HepG2 (cell line): ENCODE measurements around the gene SNX11. TPM values are rescaled to one million over a fixed set of nuclear protein-coding genes. Genes with fewer than 3 reads are reported as not detected.

Source experiments
- AKAP8 ChIP-seq: sonication (generic); formaldehyde crosslinking; IDR thresholded peaks from 2 replicates; pipeline ENCODE4 v1.5.1; 2020; ENCODE audit warnings: mild to moderate bottlenecking, missing genetic modification reagents
- ARNTL ChIP-seq: sonication (generic); formaldehyde crosslinking; IDR thresholded peaks from 2 replicates; pipeline ENCODE4 v1.4.0; 2020; ENCODE audit warnings: mild to moderate bottlenecking, missing genetic modification reagents
- ASH2L ChIP-seq: fragments of 300-600, 200-600 bp; sonication (generic); IDR thresholded peaks from 2 replicates; pipeline ENCODE4 v1.7.0; 2017; ENCODE audit warnings: low read depth, mild to moderate bottlenecking, moderate library complexity, mixed read lengths, low read length; ENCODE audit not compliant: insufficient read length
- BHLHE40 ChIP-seq: IDR thresholded peaks from 2 replicates; pipeline ENCODE4 v1.6.1; 2011; ENCODE audit warnings: low read length, improper control_type of control experiment
- CBX5 ChIP-seq: sonication (generic); formaldehyde crosslinking; IDR thresholded peaks from 2 replicates; pipeline ENCODE4 v1.4.0; 2020; ENCODE audit warnings: missing genetic modification reagents, borderline replicate concordance
- FOXK2 ChIP-seq: fragments of 450-650 bp; IDR thresholded peaks from 2 replicates; pipeline ENCODE4 v1.6.1; 2016
- FOXP1 ChIP-seq, 2 experiments: fragments of 450-650 bp in 1 of 2; IDR thresholded peaks; 2 replicates each; pipeline ENCODE4 v1.6.1; 2017 to 2018; ENCODE audit warnings: antibody characterized with exemption in 1 of 2
- HNF4A ChIP-seq: sonication (generic); formaldehyde crosslinking; IDR thresholded peaks from 2 replicates; pipeline ENCODE4 v1.4.0; 2020; ENCODE audit warnings: missing genetic modification reagents
- NCOR1 ChIP-seq: fragments of 200-600 bp; sonication (generic); IDR thresholded peaks from 2 replicates; pipeline ENCODE4 v1.7.0; 2017; ENCODE audit warnings: antibody characterized with exemption, low read length, borderline replicate concordance
- SAP130 ChIP-seq: IDR thresholded peaks from 2 replicates; pipeline ENCODE4 v1.6.1; 2016; ENCODE audit warnings: low read depth
- SKI ChIP-seq: fragments of 450-650 bp; IDR thresholded peaks from one replicate; pipeline ENCODE4 v1.6.1; 2018; ENCODE audit warnings: mild to moderate bottlenecking; ENCODE audit not compliant: partially characterized antibody
- SMC3 ChIP-seq: IDR thresholded peaks from 2 replicates; pipeline ENCODE4 v1.6.1; 2011; ENCODE audit warnings: low read length, improper control_type of control experiment
- SOX6 ChIP-seq, 2 experiments: fragments of 450-650 bp in 1 of 2; sonication (generic) in 1 of 2; formaldehyde crosslinking in 1 of 2; IDR thresholded peaks; 2 replicates each; pipeline versions ENCODE4 v1.4.0 to v1.6.1; 2017 to 2020; ENCODE audit warnings: antibody characterized with exemption in 1 of 2, mild to moderate bottlenecking in 1 of 2, missing genetic modification reagents in 1 of 2
- THAP11 ChIP-seq: IDR thresholded peaks from 2 replicates; pipeline ENCODE4 v1.6.1; 2016; ENCODE audit warnings: missing biosample characterization, missing genetic modification reagents
- ZFY ChIP-seq: sonication (generic); formaldehyde crosslinking; IDR thresholded peaks from 2 replicates; pipeline ENCODE4 v1.4.0; 2020; ENCODE audit warnings: missing genetic modification reagents
- ZNF264 ChIP-seq: sonication (generic); formaldehyde crosslinking; IDR thresholded peaks from 2 replicates; pipeline ENCODE4 v1.4.0; 2020; ENCODE audit warnings: missing genetic modification reagents
- ZNF510 ChIP-seq: sonication (generic); formaldehyde crosslinking; IDR thresholded peaks from 2 replicates; pipeline ENCODE4 v1.4.0; 2020; ENCODE audit warnings: low read depth, mild to moderate bottlenecking, missing genetic modification reagents
- ZNF614 ChIP-seq: IDR thresholded peaks from 2 replicates; pipeline ENCODE4 v1.6.1; 2018; ENCODE audit warnings: missing biosample characterization, missing genetic modification reagents, inconsistent platforms, borderline replicate concordance
- ZNF629 ChIP-seq: sonication (generic); formaldehyde crosslinking; conservative IDR thresholded peaks from 2 replicates; pipeline ENCODE4 v1.5.0; 2020; ENCODE audit warnings: missing genetic modification reagents
- ZNF644 ChIP-seq: IDR thresholded peaks from 2 replicates; pipeline ENCODE4 v1.6.1; 2016; ENCODE audit warnings: low read depth
- ZNF749 ChIP-seq: sonication (generic); formaldehyde crosslinking; IDR thresholded peaks from 2 replicates; pipeline ENCODE4 v1.8.0; 2022; ENCODE audit warnings: mild to moderate bottlenecking, missing genetic modification reagents, moderate library complexity, borderline replicate concordance
- polyA plus RNA-seq, 8 experiments: library from polyadenylated mRNA; depleted of rRNA in 3 of 8; stranded (reverse) in 7 of 8; unstranded in 1 of 8; fragments of >200 nt; fragmentation: Illumina TruSeq in 4 of 8; extraction: Trizol in 4 of 8; gene quantifications; 2 replicates each; pipeline versions ENCODE4 v1.2.1 to v1.2.3, GENCODE V29; 2011 to 2016; ENCODE audit warnings: low read depth in 4 of 8, missing spikeins in 1 of 8, mixed read lengths in 1 of 8; ENCODE audit not compliant: insufficient read depth in 1 of 8
- total RNA-seq, 5 experiments: library from RNA; depleted of rRNA; stranded (reverse); fragments of >200 nt; fragmentation: Illumina TruSeq; extraction: Trizol; gene quantifications; 2 replicates each; pipeline ENCODE4 v1.2.3, GENCODE V29; 2016; ENCODE audit warnings: low read depth in 1 of 5
- TF ChIP-seq, protein P1 (sequence below): sonication (generic); formaldehyde crosslinking; conservative IDR thresholded peaks from 2 replicates; pipeline ENCODE4 v1.4.0; 2020; ENCODE audit warnings: missing genetic modification reagents
- TF ChIP-seq, protein P2 (sequence below): IDR thresholded peaks from 2 replicates; pipeline ENCODE4 v1.6.1; 2018; ENCODE audit warnings: missing genetic modification reagents, mild to moderate bottlenecking, missing compliant biosample characterization
- TF ChIP-seq, protein P3 (sequence below): fragments of 450-650 bp; IDR thresholded peaks from 2 replicates; pipeline ENCODE4 v1.6.1; 2016

SNX11 gene
- total and polyA plus RNA-seq, 2 of the 13 experiments (the other 11 are each of a cell fraction or from before 2014, with no cell fraction given), result 12.9 to 14.0 TPM

DNA sequence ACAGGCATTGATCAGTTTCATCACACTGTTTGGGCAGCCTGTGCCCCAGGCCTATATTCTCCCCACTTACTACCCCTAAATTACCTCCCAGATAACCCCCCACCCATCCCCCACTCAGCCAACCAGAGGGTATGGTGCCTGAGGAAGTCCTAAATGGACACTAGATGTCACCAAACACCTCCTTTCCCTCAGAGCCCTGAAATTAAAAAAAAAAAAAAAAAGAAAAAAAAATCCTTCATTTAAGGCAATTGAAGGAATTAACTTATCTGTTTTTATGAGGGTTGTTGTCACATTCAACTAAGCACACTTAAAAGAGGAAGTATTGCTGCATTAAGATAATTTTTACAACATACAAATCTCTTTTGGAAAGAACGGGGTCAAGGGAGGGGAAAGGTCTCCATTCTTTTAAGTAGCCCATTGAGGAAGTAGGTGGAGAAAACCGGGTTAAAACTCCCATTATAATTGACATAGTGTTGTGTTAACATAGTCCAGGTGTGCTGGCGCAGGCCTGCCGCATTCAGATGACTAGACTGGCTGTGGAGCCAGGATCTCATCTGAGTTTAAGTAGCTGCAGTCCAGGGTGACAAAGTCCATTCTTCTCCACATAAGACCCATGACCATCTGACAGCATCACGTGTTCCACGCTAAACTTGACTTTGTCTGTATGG, 46.3 kb downstream of the SNX11 start (continued):
- no peak for TF ChIP-seq AKAP8 (CRISPR knock-in tag)
- no peak for TF ChIP-seq FOXK2
- 0 out of 2 replicates have a peak, but pooled peaks have one; percentile 21 for TF ChIP-seq ZNF629 (CRISPR knock-in tag)
- no peak for TF ChIP-seq ZNF510
- TF ChIP-seq ARNTL (CRISPR knock-in tag), result 0 out of 2 replicates have a peak, but pooled peaks have one; percentile 49
- no peak for TF ChIP-seq ZNF264
- TF ChIP-seq ZNF749 (CRISPR knock-in tag), result no peak
- TF ChIP-seq, protein P1, sequence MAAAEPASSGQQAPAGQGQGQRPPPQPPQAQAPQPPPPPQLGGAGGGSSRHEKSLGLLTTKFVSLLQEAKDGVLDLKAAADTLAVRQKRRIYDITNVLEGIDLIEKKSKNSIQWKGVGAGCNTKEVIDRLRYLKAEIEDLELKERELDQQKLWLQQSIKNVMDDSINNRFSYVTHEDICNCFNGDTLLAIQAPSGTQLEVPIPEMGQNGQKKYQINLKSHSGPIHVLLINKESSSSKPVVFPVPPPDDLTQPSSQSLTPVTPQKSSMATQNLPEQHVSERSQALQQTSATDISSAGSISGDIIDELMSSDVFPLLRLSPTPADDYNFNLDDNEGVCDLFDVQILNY, result no peak
- peak; percentile 25; the same call in 1 of the 2 replicates for TF ChIP-seq ZFY (CRISPR knock-in tag)
- TF ChIP-seq BHLHE40, result peak; percentile 76
- peak; percentile 30; the same call in 1 of the 2 replicates for TF ChIP-seq SAP130 (CRISPR knock-in tag)
- peak; percentile 41; the same call in 1 of the 2 replicates for TF ChIP-seq SMC3
- TF ChIP-seq, protein P2, sequence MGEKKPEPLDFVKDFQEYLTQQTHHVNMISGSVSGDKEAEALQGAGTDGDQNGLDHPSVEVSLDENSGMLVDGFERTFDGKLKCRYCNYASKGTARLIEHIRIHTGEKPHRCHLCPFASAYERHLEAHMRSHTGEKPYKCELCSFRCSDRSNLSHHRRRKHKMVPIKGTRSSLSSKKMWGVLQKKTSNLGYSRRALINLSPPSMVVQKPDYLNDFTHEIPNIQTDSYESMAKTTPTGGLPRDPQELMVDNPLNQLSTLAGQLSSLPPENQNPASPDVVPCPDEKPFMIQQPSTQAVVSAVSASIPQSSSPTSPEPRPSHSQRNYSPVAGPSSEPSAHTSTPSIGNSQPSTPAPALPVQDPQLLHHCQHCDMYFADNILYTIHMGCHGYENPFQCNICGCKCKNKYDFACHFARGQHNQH (CRISPR knock-in tag), result peak; percentile 32; the same call in 1 of the 2 replicates
- TF ChIP-seq SKI, result peak; percentile 93
- TF ChIP-seq FOXP1 (IDR thresholded peaks at IDR 0.05), result no peak
- TF ChIP-seq FOXP1 (CRISPR knock-in tag; IDR thresholded peaks at IDR 0.05), result no peak
- peak; percentile 34 for TF ChIP-seq ASH2L
- TF ChIP-seq CBX5 (CRISPR knock-in tag), result 0 out of 2 replicates have a peak, but pooled peaks have one; percentile 39
- no peak for TF ChIP-seq SOX6 (IDR thresholded peaks at IDR 0.05)
- peak; percentile 55 for TF ChIP-seq SOX6 (CRISPR knock-in tag; IDR thresholded peaks at IDR 0.05)
- peak; percentile 58; the same call in 1 of the 2 replicates for TF ChIP-seq NCOR1
- 0 out of 2 replicates have a peak, but pooled peaks have one; percentile 59 for TF ChIP-seq ZNF614
- TF ChIP-seq THAP11 (CRISPR knock-in tag), result 0 out of 2 replicates have a peak, but pooled peaks have one; percentile 15
- peak; percentile 90 for TF ChIP-seq HNF4A (CRISPR knock-in tag)
- TF ChIP-seq, protein P3, sequence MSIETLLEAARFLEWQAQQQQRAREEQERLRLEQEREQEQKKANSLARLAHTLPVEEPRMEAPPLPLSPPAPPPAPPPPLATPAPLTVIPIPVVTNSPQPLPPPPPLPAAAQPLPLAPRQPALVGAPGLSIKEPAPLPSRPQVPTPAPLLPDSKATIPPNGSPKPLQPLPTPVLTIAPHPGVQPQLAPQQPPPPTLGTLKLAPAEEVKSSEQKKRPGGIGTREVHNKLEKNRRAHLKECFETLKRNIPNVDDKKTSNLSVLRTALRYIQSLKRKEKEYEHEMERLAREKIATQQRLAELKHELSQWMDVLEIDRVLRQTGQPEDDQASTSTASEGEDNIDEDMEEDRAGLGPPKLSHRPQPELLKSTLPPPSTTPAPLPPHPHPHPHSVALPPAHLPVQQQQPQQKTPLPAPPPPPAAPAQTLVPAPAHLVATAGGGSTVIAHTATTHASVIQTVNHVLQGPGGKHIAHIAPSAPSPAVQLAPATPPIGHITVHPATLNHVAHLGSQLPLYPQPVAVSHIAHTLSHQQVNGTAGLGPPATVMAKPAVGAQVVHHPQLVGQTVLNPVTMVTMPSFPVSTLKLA, result peak; percentile 26; the same call in 1 of the 2 replicates
- peak; percentile 90 for TF ChIP-seq ZNF644
